OCI-LY7 (cell line): ENCODE measurements around the gene C2CD4A. TPM values are rescaled to one million over a fixed set of nuclear protein-coding genes. Genes with fewer than 3 reads are reported as not detected.
A peak's percentile ranks its signal among the peaks of the same experiment; 100 is the strongest.
"Not testable (repeated sequence)": the region's sequence is repeated elsewhere in the genome, so short reads cannot be mapped to it uniquely, and the experiment has no call there.

Experiments
- BruUV-seq: library from RNA; stranded (reverse); fragments of 400-500 nt; replicated peaks from 2 replicates; lab custom pipeline; 2021; lab: Mats Ljungman, UMichigan
- CTCF ChIA-PET: fragments of 300-600 bp; sonication (Branson Sonifier 250); formaldehyde crosslinking; loops from one replicate; lab custom pipeline; 2022; ENCODE audit warnings: antibody characterized with exemption; ENCODE audit not compliant: unreplicated experiment; lab: Charles Lee
- POLR2A ChIA-PET: fragments of 300-600 bp; sonication (Branson Sonifier 250); formaldehyde crosslinking; loops from one replicate; lab custom pipeline; 2022; ENCODE audit warnings: antibody characterized with exemption; lab: Charles Lee
- DNase-seq: peaks from one replicate; pipeline ENCODE4 v3.0.0-alpha.2; 2015; ENCODE audit warnings: low spot score
- H2AFZ ChIP-seq: fragments of 200-600 bp; sonication (generic), shearing (Covaris generic); 2 replicates; pipeline ENCODE4 v1.6.1; 2014; ENCODE audit warnings: mild to moderate bottlenecking, antibody characterized with exemption, low read length, moderate library complexity
- H3K27ac ChIP-seq: fragments of 200-600 bp; sonication (generic); 2 replicates; pipeline ENCODE4 v1.5.1; 2014; ENCODE audit warnings: mixed run types, low read depth, mild to moderate bottlenecking, moderate library complexity, low read length, inconsistent platforms; ENCODE audit not compliant: poor library complexity, severe bottlenecking
- H3K36me3 ChIP-seq: fragments of 200-600 bp; sonication (generic); 2 replicates; pipeline ENCODE4 v1.6.1; 2014; ENCODE audit warnings: mild to moderate bottlenecking, antibody characterized with exemption, low read length, moderate library complexity, mixed read lengths; ENCODE audit not compliant: insufficient read depth
- H3K4me1 ChIP-seq: fragments of 200-600 bp; sonication (generic); 2 replicates; pipeline ENCODE4 v1.5.1; 2014; ENCODE audit warnings: mild to moderate bottlenecking, low read length; ENCODE audit not compliant: insufficient read depth, poor library complexity, severe bottlenecking
- H3K4me2 ChIP-seq: fragments of 200-600 bp; sonication (generic); 2 replicates; pipeline ENCODE4 v1.6.1; 2014; ENCODE audit warnings: mild to moderate bottlenecking, low read length
- H3K4me3 ChIP-seq: fragments of 200-600 bp; sonication (generic); 2 replicates; pipeline ENCODE4 v1.5.1; 2014; ENCODE audit warnings: mild to moderate bottlenecking, low read depth, low read length; ENCODE audit not compliant: poor library complexity, severe bottlenecking
- H3K79me2 ChIP-seq: fragments of 200-600 bp; sonication (generic); 2 replicates; pipeline ENCODE4 v1.6.1; 2016; ENCODE audit warnings: low read depth, mild to moderate bottlenecking, low read length, moderate library complexity, mixed read lengths; ENCODE audit not compliant: insufficient read depth
- H3K9me2 ChIP-seq: fragments of 200-600 bp; sonication (generic); 2 replicates; pipeline ENCODE4 v1.6.1; 2016; ENCODE audit warnings: mild to moderate bottlenecking, low read length, mixed read lengths; ENCODE audit not compliant: insufficient read depth
- H3K9me3 ChIP-seq: fragments of 200-600 bp; sonication (generic); 2 replicates; pipeline ENCODE4 v1.6.1; 2014; ENCODE audit warnings: mild to moderate bottlenecking, mixed run types, low read length, mixed read lengths
- H4K20me1 ChIP-seq: fragments of 200-600 bp; sonication (generic); 2 replicates; pipeline ENCODE4 v1.6.1; 2014; ENCODE audit warnings: mild to moderate bottlenecking, antibody characterized with exemption, low read length, moderate library complexity, mixed read lengths; ENCODE audit not compliant: insufficient read depth
- EZH2phosphoT487 ChIP-seq: fragments of 200-600 bp; sonication (generic); IDR thresholded peaks from 2 replicates; pipeline ENCODE4 v1.6.1; 2018; ENCODE audit warnings: low read depth, borderline replicate concordance, mild to moderate bottlenecking, mixed run types, antibody characterized with exemption, low read length, moderate library complexity, mixed read lengths
- intact Hi-C: fragments of 100-400 bp; cut with micrococcal nuclease; formaldehyde crosslinking; loops from one replicate; pipeline ENCODE4 v1.10.0; 2022; ENCODE audit not compliant: unreplicated experiment
- total RNA-seq, 2 experiments: library from RNA; depleted of rRNA in 1 of 2; stranded (reverse); fragments of >200 nt in 1 of 2; shearing (Covaris generic) in 1 of 2; gene quantifications; 2 replicates each; pipeline ENCODE4 v1.2.3, GENCODE V29; 2014 to 2022
- TF ChIP-seq, protein P1 (sequence below): fragments of 200-600 bp; sonication (generic); conservative IDR thresholded peaks from 2 replicates; pipeline ENCODE4 v1.5.1; 2014; ENCODE audit warnings: mild to moderate bottlenecking, antibody characterized with exemption, low read length, moderate library complexity, mixed read lengths

Gene C2CD4A
- total RNA-seq, 2 experiments from 2014 or later = not detected

DNA sequence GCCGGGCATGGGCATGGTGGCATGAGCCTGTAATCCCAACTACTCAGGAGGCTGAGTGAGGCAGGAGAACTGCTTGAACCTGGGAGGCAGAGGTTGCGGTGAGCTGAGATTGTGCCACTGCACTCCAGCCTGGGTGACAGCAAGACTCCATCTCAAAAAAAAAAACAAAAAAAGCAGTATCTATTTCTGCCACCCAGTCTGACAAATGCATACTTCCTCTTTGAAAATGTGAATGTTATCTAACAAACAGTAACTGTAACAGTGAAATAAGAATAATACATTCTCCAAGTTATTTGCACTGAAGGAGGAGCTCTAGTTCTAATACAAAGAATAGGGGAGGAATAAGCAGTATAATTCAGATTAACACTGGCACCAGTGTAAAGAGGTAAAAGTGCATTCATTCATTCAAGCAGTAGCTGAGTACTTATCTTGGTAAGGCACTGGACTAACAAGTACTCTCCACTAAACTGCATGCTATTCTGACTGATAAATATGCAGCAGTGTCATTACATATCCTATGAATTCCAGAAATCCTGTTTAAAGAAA lies 19.4 kb upstream of the C2CD4A start:
- Histone ChIP-seq H3K79me2 (peaks cover 52% of the 10 kb centered on the region; the same call in 1 of the 2 replicates), H3K4me3 (no peak overlapping the region), H3K9me3 (no peaks in the 10 kb centered on the region), H3K4me2 (peak overlapping the region; percentile 53; the same call in 1 of the 2 replicates), H3K4me1 (peaks cover 20% of the 10 kb centered on the region), H3K36me3 (peaks cover 14% of the 10 kb centered on the region), H4K20me1 (peaks cover 5% of the 10 kb centered on the region; the same call in 1 of the 2 replicates), H3K9me2 (no peaks in the 10 kb centered on the region), H2AFZ (no peak overlapping the region), H3K27ac (peak overlapping the region; percentile 33)
- ChIA-PET POLR2A (interaction anchor here (0.7 kb wide), 1 partner anchor 205 kb away, joined by 3 read pairs; no protein-coding TSS in a partner anchor), CTCF (no interaction called here)
- no peak for TF ChIP-seq EZH2phosphoT487
- TF ChIP-seq, protein P1, sequence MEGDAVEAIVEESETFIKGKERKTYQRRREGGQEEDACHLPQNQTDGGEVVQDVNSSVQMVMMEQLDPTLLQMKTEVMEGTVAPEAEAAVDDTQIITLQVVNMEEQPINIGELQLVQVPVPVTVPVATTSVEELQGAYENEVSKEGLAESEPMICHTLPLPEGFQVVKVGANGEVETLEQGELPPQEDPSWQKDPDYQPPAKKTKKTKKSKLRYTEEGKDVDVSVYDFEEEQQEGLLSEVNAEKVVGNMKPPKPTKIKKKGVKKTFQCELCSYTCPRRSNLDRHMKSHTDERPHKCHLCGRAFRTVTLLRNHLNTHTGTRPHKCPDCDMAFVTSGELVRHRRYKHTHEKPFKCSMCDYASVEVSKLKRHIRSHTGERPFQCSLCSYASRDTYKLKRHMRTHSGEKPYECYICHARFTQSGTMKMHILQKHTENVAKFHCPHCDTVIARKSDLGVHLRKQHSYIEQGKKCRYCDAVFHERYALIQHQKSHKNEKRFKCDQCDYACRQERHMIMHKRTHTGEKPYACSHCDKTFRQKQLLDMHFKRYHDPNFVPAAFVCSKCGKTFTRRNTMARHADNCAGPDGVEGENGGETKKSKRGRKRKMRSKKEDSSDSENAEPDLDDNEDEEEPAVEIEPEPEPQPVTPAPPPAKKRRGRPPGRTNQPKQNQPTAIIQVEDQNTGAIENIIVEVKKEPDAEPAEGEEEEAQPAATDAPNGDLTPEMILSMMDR = no peak
- intact Hi-C loops = no loop called here
- no peak for DNase-seq
- BruUV-seq = no TSS peak

GRCh38 chr15:62048254-62048653 lies 18.5 kb upstream of the C2CD4A start:
- CTCF ChIA-PET, H3K9me2 ChIP-seq, DNase-seq, H3K9me3 ChIP-seq, H3K4me3 ChIP-seq, POLR2A ChIA-PET, H3K4me2 ChIP-seq, intact Hi-C loops, BruUV-seq, H2AFZ ChIP-seq, H3K36me3 ChIP-seq, H3K27ac ChIP-seq, H4K20me1 ChIP-seq: not testable (repeated sequence)
- Histone ChIP-seq H3K4me1 (peaks cover 27% of the 10 kb centered on the region), H3K79me2 (peaks cover 61% of the 10 kb centered on the region)

GRCh38 chr15:62050115-62050514 lies 16.7 kb upstream of the C2CD4A start:
- Histone ChIP-seq H3K4me2 (no peak overlapping the region), H3K27ac (no peak overlapping the region), H3K4me1 (peaks cover 33% of the 10 kb centered on the region), H3K79me2 (peaks cover 65% of the 10 kb centered on the region), H3K4me3 (no peak overlapping the region), H3K36me3 (no peaks in the 10 kb centered on the region), H3K9me3 (no peaks in the 10 kb centered on the region), H4K20me1 (peaks cover 11% of the 10 kb centered on the region), H3K9me2 (no peaks in the 10 kb centered on the region), H2AFZ (no peak overlapping the region)
- CTCF ChIA-PET = no interaction called here
- no peak for DNase-seq
- POLR2A ChIA-PET = no interaction called here
- TF ChIP-seq, protein P1 = no peak
- no peak for TF ChIP-seq EZH2phosphoT487
- intact Hi-C loops = no loop called here
- no TSS peak for BruUV-seq
